PC-9 (cell line): Measurements from ENCODE around the gene CDCA5.

Experiments used
- EZH2 ChIP-seq: fragments of 200-600 bp; sonication (generic); IDR thresholded peaks from 2 replicates; pipeline ENCODE4 v1.8.0; 2017; ENCODE audit warnings: antibody characterized with exemption, low read depth
- TF ChIP-seq, protein P1 (sequence below): fragments of 200-600 bp; sonication (generic); conservative IDR thresholded peaks from 2 replicates; pipeline ENCODE4 v1.6.1; 2017; ENCODE audit warnings: mixed run types, antibody characterized with exemption, mild to moderate bottlenecking, moderate library complexity

DNA sequence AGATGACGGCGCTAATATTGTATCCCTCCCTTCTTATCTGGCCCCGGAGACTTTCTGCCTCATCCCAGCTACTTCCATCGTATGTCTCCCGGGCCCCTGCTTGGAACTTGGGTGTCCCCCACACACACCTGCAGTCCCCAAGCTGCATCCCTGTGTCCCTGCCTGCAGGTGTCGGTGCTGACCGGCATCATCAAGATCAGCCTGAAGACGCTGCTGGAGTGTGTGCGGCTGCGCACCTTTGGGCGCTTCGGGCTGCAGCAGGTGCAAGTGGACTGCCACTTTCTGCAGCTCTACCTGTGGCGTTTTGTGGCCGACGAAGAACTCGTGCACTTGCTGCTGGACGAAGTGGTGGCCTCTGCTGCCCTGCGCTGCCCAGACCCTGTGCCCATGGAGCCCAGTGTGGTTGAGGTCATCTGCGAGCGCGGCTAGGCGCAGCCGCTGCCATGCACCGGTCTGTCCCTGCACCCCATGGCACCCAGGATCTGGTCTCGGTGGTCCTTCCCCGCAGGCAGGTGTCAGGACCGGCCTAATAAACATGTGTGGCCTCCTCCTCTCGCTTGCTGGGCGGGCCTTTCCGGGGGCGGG is 27.4 kb upstream of the CDCA5 start:
- TF ChIP-seq, protein P1, sequence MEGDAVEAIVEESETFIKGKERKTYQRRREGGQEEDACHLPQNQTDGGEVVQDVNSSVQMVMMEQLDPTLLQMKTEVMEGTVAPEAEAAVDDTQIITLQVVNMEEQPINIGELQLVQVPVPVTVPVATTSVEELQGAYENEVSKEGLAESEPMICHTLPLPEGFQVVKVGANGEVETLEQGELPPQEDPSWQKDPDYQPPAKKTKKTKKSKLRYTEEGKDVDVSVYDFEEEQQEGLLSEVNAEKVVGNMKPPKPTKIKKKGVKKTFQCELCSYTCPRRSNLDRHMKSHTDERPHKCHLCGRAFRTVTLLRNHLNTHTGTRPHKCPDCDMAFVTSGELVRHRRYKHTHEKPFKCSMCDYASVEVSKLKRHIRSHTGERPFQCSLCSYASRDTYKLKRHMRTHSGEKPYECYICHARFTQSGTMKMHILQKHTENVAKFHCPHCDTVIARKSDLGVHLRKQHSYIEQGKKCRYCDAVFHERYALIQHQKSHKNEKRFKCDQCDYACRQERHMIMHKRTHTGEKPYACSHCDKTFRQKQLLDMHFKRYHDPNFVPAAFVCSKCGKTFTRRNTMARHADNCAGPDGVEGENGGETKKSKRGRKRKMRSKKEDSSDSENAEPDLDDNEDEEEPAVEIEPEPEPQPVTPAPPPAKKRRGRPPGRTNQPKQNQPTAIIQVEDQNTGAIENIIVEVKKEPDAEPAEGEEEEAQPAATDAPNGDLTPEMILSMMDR: no peak
- TF ChIP-seq EZH2: no peak
